SK-N-SH treated with all-trans-retinoic acid at 6 μM for 48 hours (cell line): Measurements from ENCODE around the gene IL36A.

Source experiments
- ARNTL ChIP-seq: fragments of 450-650 bp; formaldehyde crosslinking; IDR thresholded peaks from 2 replicates; pipeline ENCODE4 v1.5.0; 2020; ENCODE audit warnings: low read depth, mild to moderate bottlenecking, moderate library complexity, borderline replicate concordance
- GLIS3 ChIP-seq: fragments of 250-450 bp; sonication (Bioruptor Pico); IDR thresholded peaks from 2 replicates; pipeline ENCODE4 v1.5.0; 2020; ENCODE audit warnings: mild to moderate bottlenecking, moderate library complexity
- OSR1 ChIP-seq: fragments of 250-450 bp; sonication (Bioruptor Pico); IDR thresholded peaks from 2 replicates; pipeline ENCODE4 v1.8.0; 2022; ENCODE audit warnings: moderate library complexity, mild to moderate bottlenecking, inconsistent platforms
- RARB ChIP-seq: fragments of 250-450 bp; sonication (Bioruptor Pico); IDR thresholded peaks from 2 replicates; pipeline ENCODE4 v1.8.0; 2021; ENCODE audit warnings: mild to moderate bottlenecking, moderate library complexity
- TOX ChIP-seq: fragments of 250-450 bp; sonication (Bioruptor Pico); IDR thresholded peaks from 2 replicates; pipeline ENCODE4 v1.8.0; 2021; ENCODE audit warnings: mild to moderate bottlenecking, moderate library complexity, borderline replicate concordance
- ZC3H10 ChIP-seq: fragments of 250-450 bp; sonication (Bioruptor Pico); IDR thresholded peaks from 2 replicates; pipeline ENCODE4 v1.5.1; 2021; ENCODE audit warnings: mild to moderate bottlenecking, moderate library complexity
- ZFP30 ChIP-seq: fragments of 450-650 bp; formaldehyde crosslinking; IDR thresholded peaks from 2 replicates; pipeline ENCODE4 v1.5.0; 2022; ENCODE audit warnings: mild to moderate bottlenecking, moderate library complexity
- TF ChIP-seq, protein P1 (sequence below): fragments of 250-450 bp; sonication (Bioruptor Pico); IDR thresholded peaks from 2 replicates; pipeline ENCODE4 v1.8.0; 2021; ENCODE audit warnings: low read depth, mild to moderate bottlenecking, moderate library complexity, borderline replicate concordance
- TF ChIP-seq, protein P2 (sequence below): fragments of 250-450 bp; sonication (Bioruptor Pico); IDR thresholded peaks from 2 replicates; pipeline ENCODE4 v1.5.1; 2021; ENCODE audit warnings: mild to moderate bottlenecking, moderate library complexity
- TF ChIP-seq, protein P3 (sequence below): fragments of 250-450 bp; sonication (Bioruptor Pico); IDR thresholded peaks from 2 replicates; pipeline ENCODE4 v1.8.0; 2020; ENCODE audit warnings: mild to moderate bottlenecking, moderate library complexity, borderline replicate concordance

DNA sequence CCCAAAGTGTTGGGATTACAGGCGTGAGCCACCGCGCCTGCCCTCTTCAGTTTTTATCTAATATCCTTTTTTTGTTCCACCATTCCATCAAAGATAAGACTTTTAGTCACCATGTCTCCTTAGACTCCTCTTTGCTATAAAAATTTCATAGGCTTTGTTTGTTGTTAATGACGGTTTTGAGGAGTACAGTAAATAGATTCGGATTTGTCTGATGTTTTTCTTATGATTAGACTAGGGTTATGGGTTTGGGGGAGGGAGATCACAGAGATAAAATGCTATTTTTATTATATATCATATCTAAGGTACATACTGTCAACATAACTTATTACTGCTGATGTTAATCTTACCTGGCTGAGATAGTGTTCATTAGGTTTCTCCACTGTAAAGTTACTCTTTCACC is 41.2 kb downstream of the IL36A start:
- TF ChIP-seq ZFP30 (CRISPR knock-in tag) (no peak), GLIS3 (CRISPR knock-in tag) (no peak), ZC3H10 (CRISPR knock-in tag) (no peak), TOX (no peak), ARNTL (CRISPR knock-in tag) (no peak), OSR1 (CRISPR knock-in tag) (no peak), RARB (no peak)
- TF ChIP-seq, protein P1, sequence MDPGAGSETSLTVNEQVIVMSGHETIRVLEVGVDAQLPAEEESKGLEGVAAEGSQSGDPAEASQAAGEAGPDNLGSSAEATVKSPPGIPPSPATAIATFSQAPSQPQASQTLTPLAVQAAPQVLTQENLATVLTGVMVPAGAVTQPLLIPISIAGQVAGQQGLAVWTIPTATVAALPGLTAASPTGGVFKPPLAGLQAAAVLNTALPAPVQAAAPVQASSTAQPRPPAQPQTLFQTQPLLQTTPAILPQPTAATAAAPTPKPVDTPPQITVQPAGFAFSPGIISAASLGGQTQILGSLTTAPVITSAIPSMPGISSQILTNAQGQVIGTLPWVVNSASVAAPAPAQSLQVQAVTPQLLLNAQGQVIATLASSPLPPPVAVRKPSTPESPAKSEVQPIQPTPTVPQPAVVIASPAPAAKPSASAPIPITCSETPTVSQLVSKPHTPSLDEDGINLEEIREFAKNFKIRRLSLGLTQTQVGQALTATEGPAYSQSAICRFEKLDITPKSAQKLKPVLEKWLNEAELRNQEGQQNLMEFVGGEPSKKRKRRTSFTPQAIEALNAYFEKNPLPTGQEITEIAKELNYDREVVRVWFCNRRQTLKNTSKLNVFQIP (CRISPR knock-in tag) = no peak
- TF ChIP-seq, protein P2, sequence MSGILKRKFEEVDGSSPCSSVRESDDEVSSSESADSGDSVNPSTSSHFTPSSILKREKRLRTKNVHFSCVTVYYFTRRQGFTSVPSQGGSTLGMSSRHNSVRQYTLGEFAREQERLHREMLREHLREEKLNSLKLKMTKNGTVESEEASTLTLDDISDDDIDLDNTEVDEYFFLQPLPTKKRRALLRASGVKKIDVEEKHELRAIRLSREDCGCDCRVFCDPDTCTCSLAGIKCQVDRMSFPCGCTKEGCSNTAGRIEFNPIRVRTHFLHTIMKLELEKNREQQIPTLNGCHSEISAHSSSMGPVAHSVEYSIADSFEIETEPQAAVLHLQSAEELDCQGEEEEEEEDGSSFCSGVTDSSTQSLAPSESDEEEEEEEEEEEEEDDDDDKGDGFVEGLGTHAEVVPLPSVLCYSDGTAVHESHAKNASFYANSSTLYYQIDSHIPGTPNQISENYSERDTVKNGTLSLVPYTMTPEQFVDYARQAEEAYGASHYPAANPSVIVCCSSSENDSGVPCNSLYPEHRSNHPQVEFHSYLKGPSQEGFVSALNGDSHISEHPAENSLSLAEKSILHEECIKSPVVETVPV (CRISPR knock-in tag) = no peak
- TF ChIP-seq, protein P3, sequence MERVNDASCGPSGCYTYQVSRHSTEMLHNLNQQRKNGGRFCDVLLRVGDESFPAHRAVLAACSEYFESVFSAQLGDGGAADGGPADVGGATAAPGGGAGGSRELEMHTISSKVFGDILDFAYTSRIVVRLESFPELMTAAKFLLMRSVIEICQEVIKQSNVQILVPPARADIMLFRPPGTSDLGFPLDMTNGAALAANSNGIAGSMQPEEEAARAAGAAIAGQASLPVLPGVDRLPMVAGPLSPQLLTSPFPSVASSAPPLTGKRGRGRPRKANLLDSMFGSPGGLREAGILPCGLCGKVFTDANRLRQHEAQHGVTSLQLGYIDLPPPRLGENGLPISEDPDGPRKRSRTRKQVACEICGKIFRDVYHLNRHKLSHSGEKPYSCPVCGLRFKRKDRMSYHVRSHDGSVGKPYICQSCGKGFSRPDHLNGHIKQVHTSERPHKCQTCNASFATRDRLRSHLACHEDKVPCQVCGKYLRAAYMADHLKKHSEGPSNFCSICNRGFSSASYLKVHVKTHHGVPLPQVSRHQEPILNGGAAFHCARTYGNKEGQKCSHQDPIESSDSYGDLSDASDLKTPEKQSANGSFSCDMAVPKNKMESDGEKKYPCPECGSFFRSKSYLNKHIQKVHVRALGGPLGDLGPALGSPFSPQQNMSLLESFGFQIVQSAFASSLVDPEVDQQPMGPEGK (CRISPR knock-in tag) = no peak
